NOMO-1 treated with dmso at 0.1 percent for 144 hours (cell line): ENCODE results near the gene PRSS38.
A peak's percentile ranks its signal among the peaks of the same experiment; 100 is the strongest.

Experiments
- DNase-seq: peaks from one replicate; lab custom pipeline; 2025; ENCODE audit not compliant: unreplicated experiment; lab: John Stamatoyannopoulos, UW

Gene PRSS38

GRCh38 chr1:227778401-227778947 lies 37.0 kb upstream of the PRSS38 start:
- no peak for DNase-seq

- DNase-seq, result no peak
Measured at GRCh38 chr1:227779021-227779441, 36.4 kb upstream of the PRSS38 start.

GRCh38 chr1:227779685-227780084 lies 35.8 kb upstream of the PRSS38 start:
- no peak for DNase-seq

- DNase-seq, result no peak
Measured at GRCh38 chr1:227780101-227781044, 35.1 kb upstream of the PRSS38 start.

GRCh38 chr1:227781314-227781930 lies 34.1 kb upstream of the PRSS38 start:
- DNase-seq, result no peak

- DNase-seq, result no peak
Measured at GRCh38 chr1:227782226-227782625, 33.2 kb upstream of the PRSS38 start.

GRCh38 chr1:227785094-227785804 lies 30.2 kb upstream of the PRSS38 start:
- no peak for DNase-seq

- DNase-seq, result no peak
Measured at GRCh38 chr1:227785805-227786671, 29.4 kb upstream of the PRSS38 start.

- DNase-seq, result no peak
Measured at GRCh38 chr1:227786673-227787512, 28.6 kb upstream of the PRSS38 start.

GRCh38 chr1:227787513-227788270 lies 27.8 kb upstream of the PRSS38 start:
- DNase-seq, result peak; percentile 92

GRCh38 chr1:227788271-227789083 lies 27.0 kb upstream of the PRSS38 start:
- DNase-seq, result peak; percentile 47

GRCh38 chr1:227789084-227790033 lies 26.1 kb upstream of the PRSS38 start:
- DNase-seq, result no peak

GRCh38 chr1:227790034-227790400 lies 25.5 kb upstream of the PRSS38 start:
- DNase-seq, result no peak

- no peak for DNase-seq
Measured at GRCh38 chr1:227790868-227791267, 24.6 kb upstream of the PRSS38 start.

- DNase-seq, result no peak
Measured at GRCh38 chr1:227791425-227792143, 23.9 kb upstream of the PRSS38 start.
